Measurements from ENCODE around the gene APBA3. TPM values are rescaled to one million over a fixed set of nuclear protein-coding genes. Genes with fewer than 3 reads are reported as not detected.
A peak's percentile ranks its signal among the peaks of the same experiment; 100 is the strongest.

APBA3 gene
- total and polyA plus RNA-seq, 9 of the 15 experiments (the other 6 are each of a cell fraction or from before 2014, with no cell fraction given): 0.10 to 29.5 (median 11.5) TPM

DNA sequence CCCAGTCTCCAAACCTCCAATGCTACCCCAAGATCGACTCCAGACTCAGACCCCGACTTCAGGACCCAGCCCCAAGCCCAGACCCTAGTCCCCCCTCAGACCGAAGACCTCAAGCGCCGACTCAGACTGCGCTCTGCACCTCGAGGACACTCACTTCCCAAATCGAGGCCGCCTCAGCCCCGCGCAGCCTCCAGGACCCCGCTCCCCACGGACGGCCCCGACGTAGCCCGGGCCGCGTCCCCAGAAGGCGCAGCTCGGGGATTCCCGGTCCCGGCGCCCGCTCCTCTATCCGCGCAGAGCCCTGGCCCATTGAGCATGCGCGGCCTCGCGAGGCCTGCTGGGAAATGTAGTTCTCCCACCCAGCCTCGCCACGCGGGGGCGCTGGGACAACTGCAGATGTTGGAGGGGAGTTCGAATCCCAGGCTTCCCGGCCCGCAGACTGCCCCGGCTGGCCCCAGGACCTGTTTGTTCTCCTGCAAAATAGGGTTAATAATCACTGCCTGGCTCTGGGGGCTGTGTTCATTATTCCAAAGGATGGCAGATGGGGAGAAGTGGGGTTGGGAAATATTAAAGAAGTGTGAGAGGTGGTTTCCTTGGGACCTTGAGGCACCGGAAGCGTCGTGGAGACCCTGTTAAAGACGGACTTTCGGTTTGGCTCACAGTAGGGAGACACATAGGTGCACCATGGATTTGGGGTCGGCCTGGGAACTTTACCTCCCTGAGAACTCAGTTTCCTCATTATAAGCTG, at the start of gene APBA3 (continued):
- peak; percentile 56 for TF ChIP-seq HMGN3 (IDR thresholded peaks at IDR 0.05; ENCODE audit: borderline replicate concordance, extremely low read depth, insufficient read length, low read depth, low read length)
- peak; percentile 96 for TF ChIP-seq ETS1 (conservative IDR thresholded peaks at IDR 0.05; ENCODE audit: control insufficient read depth, low read depth, low read length)
- TF ChIP-seq POLR2A (conservative IDR thresholded peaks at IDR 0.05): peak; percentile 69
- TF ChIP-seq ZBTB12 (CRISPR knock-in tag; IDR thresholded peaks at IDR 0.05): no peak
- TF ChIP-seq KLF10 (CRISPR knock-in tag; IDR thresholded peaks at IDR 0.05): no peak
- TF ChIP-seq NRF1 (conservative IDR thresholded peaks at IDR 0.05 in 1 of 2, IDR thresholded peaks at IDR 0.05 in 1 of 2): peak; percentile 96 to 97
- TF ChIP-seq, protein P1, sequence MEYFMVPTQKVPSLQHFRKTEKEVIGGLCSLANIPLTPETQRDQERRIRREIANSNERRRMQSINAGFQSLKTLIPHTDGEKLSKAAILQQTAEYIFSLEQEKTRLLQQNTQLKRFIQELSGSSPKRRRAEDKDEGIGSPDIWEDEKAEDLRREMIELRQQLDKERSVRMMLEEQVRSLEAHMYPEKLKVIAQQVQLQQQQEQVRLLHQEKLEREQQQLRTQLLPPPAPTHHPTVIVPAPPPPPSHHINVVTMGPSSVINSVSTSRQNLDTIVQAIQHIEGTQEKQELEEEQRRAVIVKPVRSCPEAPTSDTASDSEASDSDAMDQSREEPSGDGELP (CRISPR knock-in tag; IDR thresholded peaks at IDR 0.05; ENCODE audit: borderline replicate concordance): peak; percentile 89; the same call in 1 of the 2 replicates
- peak; percentile 78; a peak in 3 of 4 replicates for TF ChIP-seq MAZ (CRISPR knock-in tag; conservative IDR thresholded peaks at IDR 0.05 in 1 of 2, IDR thresholded peaks at IDR 0.05 in 1 of 2)
- TF ChIP-seq LCOR (CRISPR knock-in tag; IDR thresholded peaks at IDR 0.05): peak; percentile 54; the same call in 1 of the 2 replicates
- no peak for TF ChIP-seq RFX5 (IDR thresholded peaks at IDR 0.05; ENCODE audit: low read depth, low read length)
- peak; percentile 51 for TF ChIP-seq JUND (IDR thresholded peaks at IDR 0.05; ENCODE audit: borderline replicate concordance, low read depth, low read length)
- peak; percentile 31; the same call in 1 of the 3 replicates for TF ChIP-seq JUND (tag; IDR thresholded peaks at IDR 0.05; ENCODE audit: borderline replicate concordance, low read depth, low read length)
- TF ChIP-seq SP2 (IDR thresholded peaks at IDR 0.05; ENCODE audit: extremely low read depth, low read depth, low read length, poor library complexity, severe bottlenecking): no peak
- peak; percentile 85 for TF ChIP-seq NCOA6 (IDR thresholded peaks at IDR 0.05)
- TF ChIP-seq, protein P2, sequence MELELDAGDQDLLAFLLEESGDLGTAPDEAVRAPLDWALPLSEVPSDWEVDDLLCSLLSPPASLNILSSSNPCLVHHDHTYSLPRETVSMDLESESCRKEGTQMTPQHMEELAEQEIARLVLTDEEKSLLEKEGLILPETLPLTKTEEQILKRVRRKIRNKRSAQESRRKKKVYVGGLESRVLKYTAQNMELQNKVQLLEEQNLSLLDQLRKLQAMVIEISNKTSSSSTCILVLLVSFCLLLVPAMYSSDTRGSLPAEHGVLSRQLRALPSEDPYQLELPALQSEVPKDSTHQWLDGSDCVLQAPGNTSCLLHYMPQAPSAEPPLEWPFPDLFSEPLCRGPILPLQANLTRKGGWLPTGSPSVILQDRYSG (tag; conservative IDR thresholded peaks at IDR 0.05; ENCODE audit: low read depth): no peak
- TF ChIP-seq MTA2 (IDR thresholded peaks at IDR 0.05; ENCODE audit: low read depth): no peak
- peak; percentile 30; the same call in 1 of the 2 replicates for TF ChIP-seq ZNF197 (CRISPR knock-in tag; IDR thresholded peaks at IDR 0.05; ENCODE audit: low read depth)
- TF ChIP-seq TEAD4 (IDR thresholded peaks at IDR 0.05; ENCODE audit: low read length): 0 out of 2 replicates have a peak, but pooled peaks have one; percentile 25
- no peak for TF ChIP-seq TEAD4 (CRISPR knock-in tag; IDR thresholded peaks at IDR 0.05; ENCODE audit: borderline replicate concordance)
- TF ChIP-seq LEF1 (IDR thresholded peaks at IDR 0.05): no peak
- TF ChIP-seq, protein P3, sequence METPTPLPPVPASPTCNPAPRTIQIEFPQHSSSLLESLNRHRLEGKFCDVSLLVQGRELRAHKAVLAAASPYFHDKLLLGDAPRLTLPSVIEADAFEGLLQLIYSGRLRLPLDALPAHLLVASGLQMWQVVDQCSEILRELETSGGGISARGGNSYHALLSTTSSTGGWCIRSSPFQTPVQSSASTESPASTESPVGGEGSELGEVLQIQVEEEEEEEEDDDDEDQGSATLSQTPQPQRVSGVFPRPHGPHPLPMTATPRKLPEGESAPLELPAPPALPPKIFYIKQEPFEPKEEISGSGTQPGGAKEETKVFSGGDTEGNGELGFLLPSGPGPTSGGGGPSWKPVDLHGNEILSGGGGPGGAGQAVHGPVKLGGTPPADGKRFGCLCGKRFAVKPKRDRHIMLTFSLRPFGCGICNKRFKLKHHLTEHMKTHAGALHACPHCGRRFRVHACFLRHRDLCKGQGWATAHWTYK (CRISPR knock-in tag; IDR thresholded peaks at IDR 0.05): peak; percentile 53; the same call in 1 of the 2 replicates
- TF ChIP-seq E2F3 (CRISPR knock-in tag; IDR thresholded peaks at IDR 0.05): 0 out of 2 replicates have a peak, but pooled peaks have one; percentile 33
